Stimulated activated memory B cell treated with anti-CD40 and anti-IgM and Interleukin-4, amounts not matched to agents 10 μg/mL and 1 μg/mL and 100 μg/mL, for 72 hours (primary cell): ENCODE data around the gene C2CD2.
"Not testable (repeated sequence)": the region's sequence is repeated elsewhere in the genome, so short reads cannot be mapped to it uniquely, and the experiment has no call there.

ENCODE experiments used
- ATAC-seq: fragments of 150-1000 bp; cut with Tn5 transposase; 2 replicates; pipeline ENCODE4 v1.10.0; 2021
- H3K27ac Mint-ChIP-seq: one replicate; pipeline ENCODE4 v1.8.0; 2022; ENCODE audit warnings: mild to moderate bottlenecking, mixed read lengths
- H3K27me3 Mint-ChIP-seq: one replicate; pipeline ENCODE4 v1.8.0; 2022; ENCODE audit warnings: mixed read lengths
- H3K36me3 Mint-ChIP-seq: one replicate; pipeline ENCODE4 v1.8.0; 2022; ENCODE audit warnings: mixed read lengths
- H3K4me1 Mint-ChIP-seq: one replicate; pipeline ENCODE4 v1.8.0; 2022; ENCODE audit warnings: mixed read lengths
- H3K4me3 Mint-ChIP-seq: one replicate; pipeline ENCODE4 v1.8.0; 2022; ENCODE audit warnings: mild to moderate bottlenecking, moderate library complexity, mixed read lengths
- H3K9me3 Mint-ChIP-seq: one replicate; pipeline ENCODE4 v1.8.0; 2022; ENCODE audit warnings: mixed read lengths

Gene C2CD2

GRCh38 chr21:41953831-41954653, at the start of gene C2CD2:
Gene C2CD2 (minus strand): TSS chr21:41954018. CDS start chr21:41953648, 370 bp downstream.
- peak within 1 kb of the TSS; percentile 51 for H3K4me3 Mint-ChIP-seq
- no peak within 1 kb of the TSS for H3K27ac Mint-ChIP-seq

DNA sequence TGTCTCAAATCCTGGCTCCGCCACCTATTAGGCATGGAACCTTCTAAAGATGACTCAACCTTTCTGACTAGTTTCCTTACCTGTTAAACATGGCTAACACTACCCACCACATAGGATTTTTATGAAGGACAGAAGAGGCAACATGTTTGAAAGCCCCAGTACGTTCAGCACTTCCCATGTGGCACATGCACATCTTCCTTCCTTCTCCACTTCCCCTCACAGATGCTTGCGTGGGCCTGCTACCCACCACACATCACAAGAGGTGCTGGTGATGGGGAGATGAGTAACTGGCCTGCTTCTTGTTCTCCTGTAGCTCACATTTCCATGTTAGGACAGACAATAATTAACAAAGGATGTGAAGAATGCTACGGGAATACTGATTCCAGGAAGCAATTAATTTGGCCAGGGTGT, 49.2 kb upstream of the C2CD2 start:
- peak overlapping the region; percentile 72 for H3K27ac Mint-ChIP-seq

More at GRCh38 chr21:41953831-41954653, at the start of gene C2CD2:
- peak; percentile 70 for ATAC-seq
- H3K4me1 Mint-ChIP-seq, result peaks cover 27% of the 10 kb centered on the region
- peaks cover 36% of the 10 kb centered on the region for H3K27me3 Mint-ChIP-seq
- peaks cover 11% of the 10 kb centered on the region for H3K9me3 Mint-ChIP-seq
- peaks cover 6% of the 10 kb centered on the region for H3K36me3 Mint-ChIP-seq

GRCh38 chr21:42002421-42002958, 48.7 kb upstream of the C2CD2 start:
- H3K4me1 Mint-ChIP-seq, result peaks cover 71% of the 10 kb centered on the region
- peak overlapping the region; percentile 72 for H3K27ac Mint-ChIP-seq
- peak; percentile 97 for ATAC-seq
- H3K27me3 Mint-ChIP-seq, result no peaks in the 10 kb centered on the region
- H3K4me3 Mint-ChIP-seq, result peak overlapping the region; percentile 13
- peaks cover 3% of the 10 kb centered on the region for H3K9me3 Mint-ChIP-seq
- peaks cover 50% of the 10 kb centered on the region for H3K36me3 Mint-ChIP-seq

More for the DNA sequence above, 49.2 kb upstream of the C2CD2 start:
- peak; percentile 69 for ATAC-seq
- Mint-ChIP-seq H3K27me3 (no peaks in the 10 kb centered on the region), H3K4me3 (peak overlapping the region; percentile 28), H3K9me3 (peaks cover 3% of the 10 kb centered on the region), H3K36me3 (peaks cover 52% of the 10 kb centered on the region), H3K4me1 (peaks cover 77% of the 10 kb centered on the region)

GRCh38 chr21:42001781-42002180, 48.0 kb upstream of the C2CD2 start:
- ATAC-seq, result no peak
- peaks cover 4% of the 10 kb centered on the region for H3K9me3 Mint-ChIP-seq
- H3K4me1 Mint-ChIP-seq, result peaks cover 66% of the 10 kb centered on the region
- H3K36me3 Mint-ChIP-seq, result peaks cover 50% of the 10 kb centered on the region
- peak overlapping the region; percentile 72 for H3K27ac Mint-ChIP-seq
- H3K27me3 Mint-ChIP-seq, result no peaks in the 10 kb centered on the region
- H3K4me3 Mint-ChIP-seq, result peak overlapping the region; percentile 61

DNA sequence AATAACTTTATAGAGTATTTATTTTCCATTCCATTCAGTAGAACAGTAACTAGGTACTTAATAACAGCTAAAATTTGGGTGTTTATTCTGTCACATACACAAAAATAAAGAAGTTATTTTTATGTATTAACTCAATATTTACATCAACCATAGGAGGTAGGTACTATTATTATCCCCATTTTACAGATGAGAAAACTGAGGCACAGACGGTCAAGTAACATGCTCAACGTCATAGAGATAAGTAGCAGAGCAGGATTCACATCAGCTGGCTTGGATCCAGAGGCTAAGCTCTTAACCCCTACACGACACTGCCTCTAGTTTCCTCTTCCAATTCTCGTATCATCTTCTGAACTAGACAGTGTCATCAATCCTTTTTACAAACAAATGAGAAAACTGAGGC, 47.1 kb upstream of the C2CD2 start:
- peaks cover 53% of the 10 kb centered on the region for H3K36me3 Mint-ChIP-seq
- ATAC-seq, result no peak
- H3K4me3 Mint-ChIP-seq, result no peak overlapping the region
- H3K4me1 Mint-ChIP-seq, result peaks cover 59% of the 10 kb centered on the region
- peaks cover 2% of the 10 kb centered on the region for H3K9me3 Mint-ChIP-seq
- H3K27ac Mint-ChIP-seq, result peak overlapping the region; percentile 72
- no peaks in the 10 kb centered on the region for H3K27me3 Mint-ChIP-seq

DNA sequence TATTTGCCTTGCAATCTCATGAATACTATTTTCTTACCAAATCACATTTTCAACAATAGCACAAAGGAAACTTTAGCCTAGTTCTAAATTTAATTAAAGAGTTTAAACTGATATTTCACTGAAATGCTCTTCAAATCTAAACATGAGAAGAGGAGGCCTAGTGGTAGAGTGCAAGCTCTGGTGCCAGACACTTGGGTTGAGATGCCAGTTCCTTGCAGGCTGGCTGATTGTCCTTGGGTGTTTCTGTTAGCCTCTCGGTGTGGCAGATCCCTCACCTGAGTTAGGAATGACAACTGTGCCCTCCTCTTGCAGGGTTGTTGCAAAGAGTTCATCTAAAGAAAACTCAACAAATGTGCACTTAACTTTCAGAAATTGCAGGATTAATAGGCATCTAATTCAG, 43.8 kb upstream of the C2CD2 start:
- ATAC-seq, result no peak
- Mint-ChIP-seq H3K4me1 (peaks cover 40% of the 10 kb centered on the region), H3K9me3 (peaks cover 9% of the 10 kb centered on the region), H3K27me3 (no peaks in the 10 kb centered on the region), H3K4me3 (no peak overlapping the region), H3K36me3 (peaks cover 73% of the 10 kb centered on the region), H3K27ac (peak overlapping the region; percentile 66)

DNA sequence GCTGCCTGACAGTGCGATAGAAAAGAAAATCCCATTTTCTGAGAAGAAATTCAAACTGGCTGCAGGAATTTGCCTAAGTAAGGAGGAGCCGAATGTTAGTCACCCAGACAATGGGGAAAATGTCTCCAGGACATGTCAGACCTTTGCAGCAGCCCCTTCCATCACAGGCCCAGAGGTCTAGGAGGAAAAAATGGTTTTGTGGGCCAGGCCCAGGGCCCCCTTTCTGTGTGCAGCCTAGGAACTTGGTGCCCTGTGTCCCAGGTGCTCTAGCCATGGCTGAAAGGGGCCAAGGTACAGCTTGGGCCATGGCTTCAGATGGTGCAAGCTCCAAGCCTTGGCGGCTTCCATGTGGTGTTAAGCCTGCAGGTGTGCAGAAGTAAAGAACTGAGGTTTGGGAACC, 41.8 kb upstream of the C2CD2 start:
- H3K36me3 Mint-ChIP-seq, result peaks cover 81% of the 10 kb centered on the region
- H3K4me3 Mint-ChIP-seq, result no peak overlapping the region
- H3K9me3 Mint-ChIP-seq, result peaks cover 9% of the 10 kb centered on the region
- no peak for ATAC-seq
- H3K4me1 Mint-ChIP-seq, result peaks cover 23% of the 10 kb centered on the region
- no peak overlapping the region for H3K27ac Mint-ChIP-seq
- no peaks in the 10 kb centered on the region for H3K27me3 Mint-ChIP-seq

DNA sequence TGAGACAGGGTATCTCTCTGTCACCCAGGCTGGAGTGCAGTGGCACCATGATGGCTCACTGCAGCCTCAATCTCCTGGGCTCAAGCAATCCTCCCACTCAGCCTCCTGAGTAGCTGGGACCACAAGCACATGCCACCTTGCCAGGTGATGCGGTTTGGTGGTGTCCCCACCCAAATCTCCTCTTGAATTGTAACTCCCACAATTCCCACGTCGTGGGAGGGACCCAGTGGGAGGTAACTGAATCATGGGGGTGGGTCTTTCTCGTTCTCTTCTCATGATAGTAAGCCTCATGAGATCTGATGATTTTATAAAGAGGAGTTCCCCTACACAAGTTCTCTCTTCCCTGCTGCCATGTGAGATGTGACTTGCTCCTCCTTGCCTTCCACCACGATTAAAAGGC, 40.8 kb upstream of the C2CD2 start:
- not testable (repeated sequence) for H3K4me3 Mint-ChIP-seq, H3K9me3 Mint-ChIP-seq, ATAC-seq, H3K27me3 Mint-ChIP-seq
- H3K36me3 Mint-ChIP-seq, result peaks cover 76% of the 10 kb centered on the region
- peaks cover 20% of the 10 kb centered on the region for H3K4me1 Mint-ChIP-seq
- H3K27ac Mint-ChIP-seq, result peak overlapping the region; percentile 18

DNA sequence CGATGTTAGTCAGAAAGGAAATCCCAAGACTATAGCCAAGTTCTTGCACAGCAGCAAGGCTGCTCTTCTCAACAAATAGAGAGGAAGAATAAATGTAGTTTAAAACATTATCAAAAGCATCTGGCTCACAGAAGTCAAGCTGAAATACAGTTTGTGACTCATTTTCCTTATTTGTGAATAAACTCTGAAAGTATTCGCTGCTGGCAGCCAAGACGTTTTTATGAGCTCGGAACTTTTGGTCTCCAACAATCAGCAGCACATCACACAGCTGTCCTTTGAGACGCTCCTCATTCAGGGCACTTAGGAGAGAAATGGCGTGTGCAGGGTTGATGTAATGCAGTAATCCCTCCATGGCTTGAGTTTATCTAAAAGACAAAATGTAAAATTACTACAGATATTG, 39.9 kb upstream of the C2CD2 start:
- Mint-ChIP-seq H3K27me3 (no peaks in the 10 kb centered on the region), H3K9me3 (peaks cover 9% of the 10 kb centered on the region), H3K36me3 (peaks cover 67% of the 10 kb centered on the region), H3K4me1 (peaks cover 11% of the 10 kb centered on the region), H3K4me3 (no peak overlapping the region), H3K27ac (no peak overlapping the region)
- ATAC-seq, result no peak

- Mint-ChIP-seq H3K36me3 (peaks cover 62% of the 10 kb centered on the region), H3K27me3 (no peaks in the 10 kb centered on the region), H3K4me3 (no peak overlapping the region), H3K27ac (no peak overlapping the region), H3K4me1 (peaks cover 8% of the 10 kb centered on the region), H3K9me3 (peaks cover 9% of the 10 kb centered on the region)
- no peak for ATAC-seq
These were observed 38.8 kb upstream of the C2CD2 start for GRCh38 chr21:41992576-41992975.

GRCh38 chr21:41991659-41992058, 37.8 kb upstream of the C2CD2 start:
- Mint-ChIP-seq H3K9me3 (peaks cover 7% of the 10 kb centered on the region), H3K27ac (no peak overlapping the region), H3K4me1 (peaks cover 8% of the 10 kb centered on the region), H3K4me3 (no peak overlapping the region), H3K36me3 (peaks cover 56% of the 10 kb centered on the region), H3K27me3 (no peaks in the 10 kb centered on the region)
- ATAC-seq, result no peak

GRCh38 chr21:41989698-41990097, 35.9 kb upstream of the C2CD2 start:
- Mint-ChIP-seq H3K27me3 (no peaks in the 10 kb centered on the region), H3K4me3 (no peak overlapping the region), H3K36me3 (peaks cover 37% of the 10 kb centered on the region), H3K27ac (no peak overlapping the region), H3K4me1 (peaks cover 1% of the 10 kb centered on the region), H3K9me3 (peaks cover under 1% of the 10 kb centered on the region)
- no peak for ATAC-seq

DNA sequence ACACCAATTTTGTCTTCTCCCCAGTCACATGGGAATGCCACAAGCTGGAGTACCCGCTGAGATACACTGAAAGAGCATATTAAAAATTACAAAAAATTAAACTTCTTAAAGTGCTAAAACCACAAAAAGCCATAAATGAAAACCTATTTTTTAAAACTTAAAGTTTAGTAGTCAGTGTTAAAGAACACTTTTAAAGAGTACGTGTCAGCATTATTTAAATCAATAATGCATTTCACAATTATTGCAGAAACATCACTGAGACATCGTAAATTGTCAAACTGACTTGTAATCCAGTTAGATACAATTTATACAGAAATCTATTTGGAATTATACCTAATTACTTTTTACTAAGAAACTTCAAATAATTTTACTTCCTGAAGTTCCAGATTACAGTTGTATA, 33.5 kb upstream of the C2CD2 start:
- Mint-ChIP-seq H3K27ac (no peak overlapping the region), H3K9me3 (peaks cover 9% of the 10 kb centered on the region), H3K36me3 (peaks cover 31% of the 10 kb centered on the region), H3K4me3 (no peak overlapping the region), H3K27me3 (no peaks in the 10 kb centered on the region), H3K4me1 (no peaks in the 10 kb centered on the region)
- ATAC-seq, result no peak

DNA sequence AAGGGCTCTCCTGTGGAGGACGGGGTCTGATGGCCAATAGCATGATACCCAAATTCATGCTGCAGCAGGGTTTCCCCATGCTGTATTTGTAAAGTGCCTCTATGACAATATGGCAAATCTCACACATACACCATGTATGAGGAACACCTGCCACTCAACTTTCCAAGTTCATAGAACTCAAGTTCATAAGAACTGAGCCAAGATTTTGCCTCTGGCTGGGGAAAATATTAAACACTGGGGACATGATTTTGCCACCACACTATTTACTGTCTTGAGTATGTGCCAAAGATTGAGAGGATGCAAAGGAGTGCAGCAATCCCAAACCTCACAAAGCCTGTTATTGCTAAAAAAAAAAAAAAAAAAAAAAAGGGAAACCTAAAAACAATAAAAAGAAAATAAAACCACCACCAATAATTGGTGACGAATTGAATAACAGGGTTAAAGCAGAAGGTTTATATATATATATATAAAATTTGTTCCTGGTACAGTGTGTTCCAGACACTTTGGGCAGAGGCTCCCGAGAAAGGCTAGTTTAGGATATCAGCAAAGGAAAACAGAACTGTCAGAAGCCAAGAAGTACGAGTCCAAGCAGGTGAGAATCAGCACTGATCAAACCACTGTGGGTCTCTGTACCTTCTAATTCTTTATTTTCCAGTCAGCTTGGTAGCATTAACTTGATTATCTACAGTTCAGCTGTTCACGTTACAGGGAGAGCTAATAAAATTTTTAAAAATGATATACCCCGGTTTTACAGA, 32.0 kb upstream of the C2CD2 start:
- Mint-ChIP-seq H3K9me3 (peaks cover 10% of the 10 kb centered on the region), H3K27me3 (no peaks in the 10 kb centered on the region), H3K27ac (no peak overlapping the region), H3K4me1 (no peaks in the 10 kb centered on the region), H3K36me3 (peaks cover 21% of the 10 kb centered on the region), H3K4me3 (no peak overlapping the region)
- ATAC-seq, result no peak

GRCh38 chr21:41983229-41983628, 29.4 kb upstream of the C2CD2 start:
- Mint-ChIP-seq H3K27ac (no peak overlapping the region), H3K36me3 (peaks cover 28% of the 10 kb centered on the region), H3K27me3 (peaks cover 8% of the 10 kb centered on the region), H3K4me3 (no peak overlapping the region), H3K4me1 (no peaks in the 10 kb centered on the region), H3K9me3 (peaks cover 18% of the 10 kb centered on the region)
- ATAC-seq, result no peak
